Body of pancreas (tissue), 4 donors: ENCODE data around the gene CHN1. TPM values are rescaled to one million over a fixed set of nuclear protein-coding genes. Genes with fewer than 3 reads are reported as not detected.

ENCODE experiments used
- ATAC-seq: fragments of 150-250 bp; one replicate; pipeline ENCODE4 v1.9.1; 2016
- DNase-seq, 4 donors: peaks; one replicate each; pipeline ENCODE4 v3.0.0-alpha.2; 2019
- H3K27ac ChIP-seq, 4 donors: fragments of 200-600 bp; sonication (generic); 1 replicate in 3 of 4; 2 replicates in 1 of 4; pipeline versions ENCODE4 v1.5.1 to v1.6.1; 2016 to 2019; ENCODE audit warnings: mild to moderate bottlenecking in 1 of 4, mixed read lengths in 1 of 4, moderate library complexity in 1 of 4
- H3K27me3 ChIP-seq, 2 donors: fragments of 200-600 bp; sonication (generic); one replicate each; pipeline ENCODE4 v1.6.0; 2016; ENCODE audit warnings: mild to moderate bottlenecking in 1 of 2
- H3K36me3 ChIP-seq, 2 donors: fragments of 200-600 bp; sonication (generic); replicated peaks in 1 of 2; 2 replicates each; pipeline ENCODE4 v1.5.1; 2016; ENCODE audit warnings: low read depth in 2 of 2; ENCODE audit not compliant: insufficient read depth in 1 of 2
- H3K4me1 ChIP-seq: fragments of 200-600 bp; sonication (generic); one replicate; pipeline ENCODE4 v1.6.0; 2016
- H3K4me3 ChIP-seq, 2 donors: fragments of 200-600 bp; sonication (generic); 1 replicate in 1 of 2; 2 replicates in 1 of 2; pipeline ENCODE4 v1.5.1; 2016 to 2019
- H3K9me3 ChIP-seq, 3 donors: fragments of 200-600 bp; sonication (generic); 1 replicate in 2 of 3; 2 replicates in 1 of 3; pipeline ENCODE4 v1.5.1; 2016
- POLR2A ChIP-seq, 3 donors: fragments of 450-650 bp; IDR thresholded peaks; one replicate each; pipeline ENCODE4 v1.6.1; 2016; ENCODE audit warnings: antibody characterized with exemption in 3 of 3, mild to moderate bottlenecking in 2 of 3
- WGBS, 2 donors: methylation state at CpG; one replicate each; pipeline ENCODE4 v1.1.5; 2017; 5-methylcytosine and 5-hydroxymethylcytosine counted together
- intact Hi-C: fragments of 100-400 bp; cut with DNase I; formaldehyde crosslinking; loops from one replicate; pipeline ENCODE4 v1.15.1; 2023
- total RNA-seq, 2 donors: library from RNA; depleted of rRNA; stranded (reverse); fragments of >200 nt; gene quantifications; one replicate each; pipeline ENCODE4 v1.1.0, GENCODE V29; 2016
- TF ChIP-seq, protein P1 (sequence below), 7 experiments: fragments of 450-650 bp in 4 of 7; fragments of 200-600 bp in 3 of 7; sonication (generic) in 3 of 7; IDR thresholded peaks; one replicate each; pipeline ENCODE4 v1.5.1; 2016 to 2019; ENCODE audit warnings: antibody characterized with exemption in 7 of 7

CHN1 gene
- total RNA-seq, 2 donors from 2014 or later = 2.9 to 11.9 TPM

DNA sequence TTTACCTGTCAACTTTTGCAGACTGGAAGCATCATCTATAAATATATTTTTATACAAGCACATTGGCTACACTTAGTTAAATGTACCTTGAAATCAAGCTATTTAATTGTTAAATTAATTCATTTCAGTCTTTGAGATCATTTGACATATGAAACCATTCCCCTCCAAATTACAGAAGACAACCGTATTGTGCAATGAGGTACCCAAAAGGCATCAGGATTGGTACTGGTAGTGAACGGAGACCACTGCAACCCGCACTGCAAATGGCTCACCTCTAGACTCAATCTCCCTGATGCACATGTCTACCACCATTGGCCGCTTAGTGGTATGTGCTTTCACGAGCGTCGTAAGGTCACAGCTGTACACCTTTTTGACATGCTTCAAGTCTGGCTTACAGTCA is 193.1 kb downstream of the CHN1 start:
- intact Hi-C loops = no loop called here
- Histone ChIP-seq H3K9me3 (no peaks in the 10 kb centered on the region), H3K27me3 (no peaks in the 10 kb centered on the region), H3K36me3 (no peaks in the 10 kb centered on the region), H3K4me1 (no peaks in the 10 kb centered on the region), H3K4me3 (no peak overlapping the region), H3K27ac (no peak overlapping the region)
- DNase-seq (no peak), ATAC-seq (no peak)
- 97% methylated on average over 7 of the region's 7 CpGs for WGBS, 2 donors
- no peak for TF ChIP-seq POLR2A (IDR thresholded peaks at IDR 0.05)
- TF ChIP-seq, protein P1, sequence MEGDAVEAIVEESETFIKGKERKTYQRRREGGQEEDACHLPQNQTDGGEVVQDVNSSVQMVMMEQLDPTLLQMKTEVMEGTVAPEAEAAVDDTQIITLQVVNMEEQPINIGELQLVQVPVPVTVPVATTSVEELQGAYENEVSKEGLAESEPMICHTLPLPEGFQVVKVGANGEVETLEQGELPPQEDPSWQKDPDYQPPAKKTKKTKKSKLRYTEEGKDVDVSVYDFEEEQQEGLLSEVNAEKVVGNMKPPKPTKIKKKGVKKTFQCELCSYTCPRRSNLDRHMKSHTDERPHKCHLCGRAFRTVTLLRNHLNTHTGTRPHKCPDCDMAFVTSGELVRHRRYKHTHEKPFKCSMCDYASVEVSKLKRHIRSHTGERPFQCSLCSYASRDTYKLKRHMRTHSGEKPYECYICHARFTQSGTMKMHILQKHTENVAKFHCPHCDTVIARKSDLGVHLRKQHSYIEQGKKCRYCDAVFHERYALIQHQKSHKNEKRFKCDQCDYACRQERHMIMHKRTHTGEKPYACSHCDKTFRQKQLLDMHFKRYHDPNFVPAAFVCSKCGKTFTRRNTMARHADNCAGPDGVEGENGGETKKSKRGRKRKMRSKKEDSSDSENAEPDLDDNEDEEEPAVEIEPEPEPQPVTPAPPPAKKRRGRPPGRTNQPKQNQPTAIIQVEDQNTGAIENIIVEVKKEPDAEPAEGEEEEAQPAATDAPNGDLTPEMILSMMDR (IDR thresholded peaks at IDR 0.05) = no peak

DNA sequence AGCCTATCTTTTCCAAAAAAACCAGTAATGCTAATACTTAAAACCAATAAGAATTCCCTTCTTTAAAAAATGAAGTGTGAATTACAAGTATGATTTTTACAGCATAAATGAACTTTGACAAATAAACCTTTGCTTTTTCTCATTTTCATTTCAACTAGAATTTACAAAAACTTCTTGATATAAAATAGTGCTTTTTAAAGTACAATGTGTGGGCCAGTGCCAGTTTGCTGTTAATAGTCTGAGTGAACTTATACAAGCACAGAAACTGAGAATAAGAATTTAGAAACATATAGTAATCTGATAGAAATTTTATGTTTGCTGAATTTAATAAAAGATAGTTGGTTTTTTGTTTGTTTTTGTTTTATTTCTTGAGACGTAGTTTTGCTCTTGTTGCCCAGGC is 197.2 kb downstream of the CHN1 start:
- H3K27ac ChIP-seq = no peak overlapping the region
- ATAC-seq (no peak), DNase-seq (no peak)
- no peak for TF ChIP-seq POLR2A (IDR thresholded peaks at IDR 0.05)
- no peaks in the 10 kb centered on the region for H3K36me3 ChIP-seq
- no peaks in the 10 kb centered on the region for H3K9me3 ChIP-seq
- 74 to 89% methylated on average over 1 of the region's 1 CpG for WGBS, 2 donors
- H3K4me3 ChIP-seq = no peak overlapping the region
- no peaks in the 10 kb centered on the region for H3K27me3 ChIP-seq
- no peaks in the 10 kb centered on the region for H3K4me1 ChIP-seq
- intact Hi-C loops = no loop called here

DNA sequence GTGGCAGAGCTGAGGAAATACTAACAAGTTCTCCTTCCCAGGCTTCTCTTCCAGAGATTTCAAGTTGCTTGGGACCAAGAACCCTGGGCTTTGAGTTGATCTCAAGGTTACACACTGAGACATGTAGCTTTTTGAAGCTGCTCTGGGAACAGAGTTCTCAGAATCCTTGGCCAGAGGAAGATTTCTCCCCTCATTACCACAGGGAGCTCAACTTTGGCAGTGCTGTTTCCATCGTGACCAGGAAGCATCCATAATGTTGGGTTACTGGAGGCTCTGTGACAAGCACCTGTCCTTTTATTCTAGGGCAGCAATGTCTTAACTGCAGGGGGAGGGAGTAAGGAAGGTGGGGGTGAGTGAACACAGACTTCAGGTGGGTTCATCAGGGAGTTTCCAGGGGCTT is 199.4 kb downstream of the CHN1 start:
- H3K27ac ChIP-seq = no peak overlapping the region
- no peaks in the 10 kb centered on the region for H3K4me1 ChIP-seq
- TF ChIP-seq, protein P1 (IDR thresholded peaks at IDR 0.05) = no peak
- no peak for TF ChIP-seq POLR2A (IDR thresholded peaks at IDR 0.05)
- no peak overlapping the region for H3K4me3 ChIP-seq
- no peaks in the 10 kb centered on the region for H3K9me3 ChIP-seq
- DNase-seq = no peak
- WGBS, 2 donors = 93 to 100% methylated on average over 1 of the region's 1 CpG
- intact Hi-C loops = no loop called here
- no peaks in the 10 kb centered on the region for H3K36me3 ChIP-seq
- no peaks in the 10 kb centered on the region for H3K27me3 ChIP-seq
- no peak for ATAC-seq

DNA sequence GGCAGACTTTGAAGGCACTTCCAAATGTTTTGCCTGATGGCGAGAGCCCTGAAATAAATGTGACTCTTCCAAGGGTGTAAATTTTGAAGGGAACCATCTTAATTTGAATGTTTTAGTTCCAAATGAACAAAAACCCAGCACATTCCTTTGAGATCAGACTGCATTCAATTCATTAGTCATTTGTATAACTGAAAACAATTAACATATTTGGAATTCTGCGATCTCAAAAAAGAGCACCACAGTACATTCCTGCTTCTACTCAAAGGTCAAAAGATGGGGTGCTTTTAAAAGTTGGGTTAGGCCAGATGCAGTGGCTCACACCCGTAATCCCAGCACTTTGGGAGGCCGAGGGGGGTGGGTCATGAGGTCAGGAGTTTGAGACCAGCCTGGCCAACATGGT is 202.7 kb downstream of the CHN1 start:
- Histone ChIP-seq H3K27me3 (no peaks in the 10 kb centered on the region), H3K27ac (no peak overlapping the region), H3K36me3 (no peaks in the 10 kb centered on the region), H3K4me1 (no peaks in the 10 kb centered on the region), H3K9me3 (no peaks in the 10 kb centered on the region), H3K4me3 (no peak overlapping the region)
- TF ChIP-seq POLR2A (IDR thresholded peaks at IDR 0.05) = no peak
- TF ChIP-seq, protein P1 (IDR thresholded peaks at IDR 0.05) = no peak
- DNase-seq (no peak), ATAC-seq (no peak)
- 89 to 99% methylated on average over 4 of the region's 4 CpGs for WGBS, 2 donors
- intact Hi-C loops = no loop called here

DNA sequence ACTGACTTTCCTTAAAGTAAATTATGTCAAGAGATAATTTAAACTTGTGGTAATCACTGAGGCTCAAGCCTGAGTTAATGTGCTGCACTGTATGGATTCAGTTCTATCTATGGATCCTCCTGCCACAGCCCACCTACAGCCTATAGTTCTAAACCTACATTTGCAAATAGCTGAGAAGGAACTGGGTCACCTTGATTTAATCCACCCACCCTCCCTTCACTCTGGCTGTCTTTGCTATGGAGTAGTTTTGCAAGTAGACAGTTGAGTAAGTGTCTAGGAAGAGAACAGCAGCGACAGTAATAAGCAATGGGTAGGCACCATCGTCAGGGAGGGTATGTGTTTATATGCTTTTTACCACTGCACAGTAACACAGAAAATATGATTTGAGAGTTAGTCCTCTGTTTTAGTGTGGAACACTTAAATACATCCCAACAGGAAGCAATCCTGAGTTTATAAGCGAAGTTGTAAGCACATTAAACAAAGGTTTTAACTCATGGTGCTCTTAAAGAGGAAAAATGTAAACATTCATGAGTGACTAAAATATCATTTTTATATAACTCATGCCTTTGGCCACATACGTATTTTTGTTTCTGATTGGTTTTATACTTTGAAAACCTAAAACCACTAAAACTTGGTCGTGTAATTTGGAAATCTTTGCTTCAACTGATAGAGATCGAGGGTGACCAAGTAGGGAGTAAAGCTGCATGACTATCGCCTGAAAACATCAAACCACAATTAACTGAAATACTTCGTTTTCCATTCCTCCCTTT is 204.6 kb downstream of the CHN1 start:
- DNase-seq (no peak), ATAC-seq (no peak)
- H3K4me1 ChIP-seq = no peaks in the 10 kb centered on the region
- no peaks in the 10 kb centered on the region for H3K36me3 ChIP-seq
- H3K9me3 ChIP-seq = no peaks in the 10 kb centered on the region
- H3K4me3 ChIP-seq = no peak overlapping the region
- WGBS, 2 donors = 77 to 79% methylated on average over 8 of the region's 8 CpGs
- no peak overlapping the region for H3K27ac ChIP-seq
- no peaks in the 10 kb centered on the region for H3K27me3 ChIP-seq
- TF ChIP-seq POLR2A (IDR thresholded peaks at IDR 0.05) = no peak
- TF ChIP-seq, protein P1 (IDR thresholded peaks at IDR 0.05) = no peak
- intact Hi-C loops = no loop called here
